ENCODE results near the gene NXPE2.

NXPE2 gene

DNA sequence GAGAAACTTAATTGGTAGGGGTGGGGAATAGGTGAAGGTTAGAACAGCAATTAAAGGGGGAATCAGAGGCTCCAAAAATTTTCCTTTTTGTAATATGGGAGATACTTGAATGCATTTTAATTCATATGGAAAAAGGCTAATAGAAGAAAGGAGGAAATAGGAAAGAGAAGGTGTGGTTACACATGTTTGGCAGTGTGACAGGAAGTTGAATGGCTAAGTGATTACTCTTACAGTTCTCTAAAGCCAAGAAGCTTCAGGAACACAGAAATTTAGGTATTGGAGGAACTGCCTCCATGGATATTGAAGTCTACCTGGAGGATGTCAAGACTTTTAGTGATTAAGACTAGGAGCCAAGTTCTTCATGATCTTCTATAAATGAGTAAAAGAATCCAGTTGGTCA, 6.3 kb downstream of the NXPE2 start:
- H3K36me3 ChIP-seq (ENCODE audit: insufficient read depth, low read depth, low read length) = no peaks in the 10 kb centered on the region
- no peak overlapping the region for H3K9ac ChIP-seq (ENCODE audit: low read depth, low read length)
- no peak overlapping the region for H3K4me3 ChIP-seq (ENCODE audit: low read length)
- H3K9me3 ChIP-seq (ENCODE audit: insufficient read depth, low read depth, low read length) = peaks cover 42% of the 10 kb centered on the region
- H3K27ac ChIP-seq (ENCODE audit: low read length) = no peak overlapping the region
- H3K4me1 ChIP-seq (ENCODE audit: insufficient read depth, low read length) = no peaks in the 10 kb centered on the region
- H3K27me3 ChIP-seq (ENCODE audit: insufficient read depth, low read length) = no peaks in the 10 kb centered on the region

- Histone ChIP-seq H3K4me1 (ENCODE audit: insufficient read depth, low read length) (no peaks in the 10 kb centered on the region), H3K9me3 (ENCODE audit: insufficient read depth, low read depth, low read length) (peaks cover 42% of the 10 kb centered on the region), H3K27me3 (ENCODE audit: insufficient read depth, low read length) (no peaks in the 10 kb centered on the region), H3K27ac (ENCODE audit: low read length) (no peak overlapping the region), H3K9ac (ENCODE audit: low read depth, low read length) (no peak overlapping the region), H3K4me3 (ENCODE audit: low read length) (no peak overlapping the region), H3K36me3 (ENCODE audit: insufficient read depth, low read depth, low read length) (no peaks in the 10 kb centered on the region)
These were observed 6.8 kb downstream of the NXPE2 start for GRCh38 chr11:114685097-114685496.

DNA sequence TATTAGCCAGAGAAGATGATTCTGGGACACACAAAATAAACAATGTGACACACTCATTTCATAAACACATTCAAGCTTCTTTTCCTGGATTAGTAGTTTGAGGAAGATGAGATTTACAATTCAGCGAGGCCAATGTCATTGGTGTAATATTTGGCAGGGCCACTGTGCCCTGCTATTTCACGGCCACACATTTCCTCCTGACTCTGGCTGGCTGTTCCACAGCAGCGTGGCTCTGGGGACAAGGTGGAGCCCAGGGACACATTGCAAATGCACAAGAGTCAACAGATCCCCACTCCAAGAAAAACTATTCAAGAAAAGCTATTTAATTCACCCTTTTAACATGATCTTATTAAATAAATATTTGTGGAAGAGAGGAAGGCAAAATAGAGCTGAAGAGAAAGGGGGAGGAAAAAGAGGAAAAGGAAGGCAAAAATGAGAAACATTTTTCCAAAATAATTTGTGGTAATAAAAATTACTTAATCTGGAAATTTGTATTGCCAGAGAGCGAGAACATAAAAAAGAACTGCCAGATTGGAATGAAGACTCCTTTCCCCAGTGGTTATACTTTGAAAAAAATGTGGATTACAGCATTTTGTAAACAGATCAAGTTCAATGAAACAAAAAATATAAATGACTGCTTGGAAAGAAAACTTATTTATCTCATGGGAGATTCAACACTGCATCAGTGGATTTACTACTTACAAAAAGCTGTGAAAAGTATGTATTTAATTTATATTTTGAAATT, 27.1 kb downstream of the NXPE2 start:
- Histone ChIP-seq H3K9ac (ENCODE audit: low read depth, low read length) (no peak overlapping the region), H3K27ac (ENCODE audit: low read length) (no peak overlapping the region), H3K9me3 (ENCODE audit: insufficient read depth, low read depth, low read length) (no peaks in the 10 kb centered on the region), H3K4me3 (ENCODE audit: low read length) (no peak overlapping the region), H3K27me3 (ENCODE audit: insufficient read depth, low read length) (no peaks in the 10 kb centered on the region), H3K4me1 (ENCODE audit: insufficient read depth, low read length) (no peaks in the 10 kb centered on the region), H3K36me3 (ENCODE audit: insufficient read depth, low read depth, low read length) (no peaks in the 10 kb centered on the region)

- Histone ChIP-seq H3K9ac (ENCODE audit: low read depth, low read length) (no peak overlapping the region), H3K27me3 (ENCODE audit: insufficient read depth, low read length) (no peaks in the 10 kb centered on the region), H3K9me3 (ENCODE audit: insufficient read depth, low read depth, low read length) (0 out of 2 replicates have a peak, but pooled peaks cover 3% of the 10 kb centered on the region), H3K36me3 (ENCODE audit: insufficient read depth, low read depth, low read length) (no peaks in the 10 kb centered on the region), H3K27ac (ENCODE audit: low read length) (no peak overlapping the region), H3K4me1 (ENCODE audit: insufficient read depth, low read length) (no peaks in the 10 kb centered on the region), H3K4me3 (ENCODE audit: low read length) (no peak overlapping the region)
These were observed 31.6 kb downstream of the NXPE2 start for GRCh38 chr11:114709960-114710359.

- Histone ChIP-seq H3K36me3 (ENCODE audit: insufficient read depth, low read depth, low read length) (no peaks in the 10 kb centered on the region), H3K4me1 (ENCODE audit: insufficient read depth, low read length) (no peaks in the 10 kb centered on the region), H3K27ac (ENCODE audit: low read length) (no peak overlapping the region), H3K4me3 (ENCODE audit: low read length) (no peak overlapping the region), H3K9ac (ENCODE audit: low read depth, low read length) (no peak overlapping the region), H3K9me3 (ENCODE audit: insufficient read depth, low read depth, low read length) (0 out of 2 replicates have a peak, but pooled peaks cover 3% of the 10 kb centered on the region), H3K27me3 (ENCODE audit: insufficient read depth, low read length) (no peaks in the 10 kb centered on the region)
These were observed 35.4 kb downstream of the NXPE2 start for GRCh38 chr11:114713756-114714155.

- no peak overlapping the region for H3K4me3 ChIP-seq (ENCODE audit: low read length)
- H3K36me3 ChIP-seq (ENCODE audit: insufficient read depth, low read depth, low read length) = no peaks in the 10 kb centered on the region
- H3K27me3 ChIP-seq (ENCODE audit: insufficient read depth, low read length) = no peaks in the 10 kb centered on the region
- no peak overlapping the region for H3K9ac ChIP-seq (ENCODE audit: low read depth, low read length)
- no peak overlapping the region for H3K27ac ChIP-seq (ENCODE audit: low read length)
- no peaks in the 10 kb centered on the region for H3K9me3 ChIP-seq (ENCODE audit: insufficient read depth, low read depth, low read length)
- H3K4me1 ChIP-seq (ENCODE audit: insufficient read depth, low read length) = no peaks in the 10 kb centered on the region
These were observed 41.2 kb downstream of the NXPE2 start for GRCh38 chr11:114719562-114719961.

DNA sequence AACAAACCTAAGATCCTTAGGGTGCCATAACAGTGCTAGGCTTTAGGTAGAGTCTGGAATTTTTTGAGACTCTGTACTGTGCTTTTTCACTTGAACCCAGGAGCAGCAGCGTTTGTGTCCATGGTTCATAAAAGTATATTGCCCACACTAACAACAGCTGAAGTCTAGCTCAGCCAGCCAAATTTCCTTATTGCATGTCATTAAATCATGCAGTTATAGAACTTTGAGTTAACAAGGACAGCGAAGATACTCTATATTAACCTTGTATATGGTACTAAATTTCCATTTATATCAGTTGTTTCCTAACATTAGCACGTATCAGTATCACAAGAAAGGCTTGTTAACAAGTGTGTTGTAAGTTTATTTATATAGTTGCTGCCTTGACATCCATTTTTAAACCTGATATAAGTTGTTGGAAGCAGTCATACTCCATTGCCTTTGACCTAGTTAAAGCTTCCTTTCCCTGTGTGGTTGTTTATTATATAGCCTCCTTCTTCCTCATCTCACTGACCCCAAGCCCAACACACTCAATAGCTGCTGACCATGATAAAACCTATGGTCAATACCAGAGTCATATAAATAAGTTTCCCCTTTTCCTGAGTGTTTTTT, 46.7 kb downstream of the NXPE2 start:
- H3K36me3 ChIP-seq (ENCODE audit: insufficient read depth, low read depth, low read length) = no peaks in the 10 kb centered on the region
- no peak overlapping the region for H3K4me3 ChIP-seq (ENCODE audit: low read length)
- H3K27ac ChIP-seq (ENCODE audit: low read length) = no peak overlapping the region
- H3K9me3 ChIP-seq (ENCODE audit: insufficient read depth, low read depth, low read length) = no peaks in the 10 kb centered on the region
- no peaks in the 10 kb centered on the region for H3K4me1 ChIP-seq (ENCODE audit: insufficient read depth, low read length)
- H3K27me3 ChIP-seq (ENCODE audit: insufficient read depth, low read length) = no peaks in the 10 kb centered on the region
- H3K9ac ChIP-seq (ENCODE audit: low read depth, low read length) = no peak overlapping the region

- H3K27ac ChIP-seq (ENCODE audit: low read length) = no peak overlapping the region
- no peaks in the 10 kb centered on the region for H3K27me3 ChIP-seq (ENCODE audit: insufficient read depth, low read length)
- no peaks in the 10 kb centered on the region for H3K36me3 ChIP-seq (ENCODE audit: insufficient read depth, low read depth, low read length)
- no peak overlapping the region for H3K4me3 ChIP-seq (ENCODE audit: low read length)
- H3K9me3 ChIP-seq (ENCODE audit: insufficient read depth, low read depth, low read length) = no peaks in the 10 kb centered on the region
- no peak overlapping the region for H3K9ac ChIP-seq (ENCODE audit: low read depth, low read length)
- no peaks in the 10 kb centered on the region for H3K4me1 ChIP-seq (ENCODE audit: insufficient read depth, low read length)
These were observed 47.3 kb downstream of the NXPE2 start for GRCh38 chr11:114725623-114726022.

- H3K27ac ChIP-seq (ENCODE audit: low read length) = no peak overlapping the region
- H3K9ac ChIP-seq (ENCODE audit: low read depth, low read length) = no peak overlapping the region
- no peaks in the 10 kb centered on the region for H3K36me3 ChIP-seq (ENCODE audit: insufficient read depth, low read depth, low read length)
- H3K4me3 ChIP-seq (ENCODE audit: low read length) = no peak overlapping the region
- H3K4me1 ChIP-seq (ENCODE audit: insufficient read depth, low read length) = no peaks in the 10 kb centered on the region
- H3K27me3 ChIP-seq (ENCODE audit: insufficient read depth, low read length) = no peaks in the 10 kb centered on the region
- H3K9me3 ChIP-seq (ENCODE audit: insufficient read depth, low read depth, low read length) = no peaks in the 10 kb centered on the region
These were observed 58.5 kb downstream of the NXPE2 start for GRCh38 chr11:114736806-114737205.

DNA sequence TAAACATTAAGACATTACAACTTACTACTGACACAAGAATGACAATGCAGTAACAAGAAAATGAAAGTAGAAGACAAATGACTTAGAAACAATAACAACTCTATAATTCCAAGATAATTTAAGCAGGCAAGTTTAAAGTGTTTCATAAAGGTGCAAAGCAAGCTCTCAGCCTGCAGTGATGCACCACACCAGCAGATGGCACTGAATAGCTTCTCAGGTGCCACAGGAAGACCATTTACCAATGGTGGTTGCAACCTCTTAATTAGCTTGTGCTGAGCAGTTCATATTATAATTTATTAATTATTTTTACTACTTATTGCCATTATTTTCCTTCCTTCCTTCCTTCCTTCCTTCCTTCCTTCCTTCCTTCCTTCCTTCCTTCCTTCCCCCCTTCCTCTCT, 60.6 kb downstream of the NXPE2 start:
- Histone ChIP-seq H3K9ac (ENCODE audit: low read depth, low read length) (no peak overlapping the region), H3K27ac (ENCODE audit: low read length) (no peak overlapping the region), H3K4me1 (ENCODE audit: insufficient read depth, low read length) (no peaks in the 10 kb centered on the region), H3K36me3 (ENCODE audit: insufficient read depth, low read depth, low read length) (no peaks in the 10 kb centered on the region), H3K9me3 (ENCODE audit: insufficient read depth, low read depth, low read length) (no peaks in the 10 kb centered on the region), H3K4me3 (ENCODE audit: low read length) (no peak overlapping the region), H3K27me3 (ENCODE audit: insufficient read depth, low read length) (no peaks in the 10 kb centered on the region)

- Histone ChIP-seq H3K27ac (ENCODE audit: low read length) (no peak overlapping the region), H3K36me3 (ENCODE audit: insufficient read depth, low read depth, low read length) (no peaks in the 10 kb centered on the region), H3K27me3 (ENCODE audit: insufficient read depth, low read length) (no peaks in the 10 kb centered on the region; the same call in 1 of the 2 replicates), H3K9ac (ENCODE audit: low read depth, low read length) (no peak overlapping the region), H3K4me1 (ENCODE audit: insufficient read depth, low read length) (no peaks in the 10 kb centered on the region), H3K4me3 (ENCODE audit: low read length) (no peak overlapping the region), H3K9me3 (ENCODE audit: insufficient read depth, low read depth, low read length) (no peaks in the 10 kb centered on the region)
These were observed 66.9 kb downstream of the NXPE2 start for GRCh38 chr11:114745150-114745671.

DNA sequence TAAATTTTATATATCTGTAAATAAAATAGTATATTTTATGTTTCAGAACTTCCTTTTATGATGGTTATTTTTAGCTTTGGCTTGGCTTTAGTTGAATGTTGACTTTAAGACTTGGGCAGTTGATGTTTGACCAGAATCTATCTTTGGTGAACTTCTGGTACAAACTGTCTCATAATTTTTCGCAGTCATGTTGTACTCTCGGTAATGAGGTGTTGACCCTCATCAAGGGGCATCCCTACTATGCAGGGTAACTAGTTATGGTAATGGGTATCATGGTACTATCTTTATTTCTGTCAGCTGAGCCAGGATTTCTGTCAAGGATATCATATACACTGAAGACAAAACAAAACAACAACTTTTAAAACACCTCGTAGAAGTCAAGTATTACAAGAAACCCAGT, 67.7 kb downstream of the NXPE2 start:
- Histone ChIP-seq H3K4me3 (ENCODE audit: low read length) (no peak overlapping the region), H3K27me3 (ENCODE audit: insufficient read depth, low read length) (no peaks in the 10 kb centered on the region; the same call in 1 of the 2 replicates), H3K27ac (ENCODE audit: low read length) (no peak overlapping the region), H3K9ac (ENCODE audit: low read depth, low read length) (no peak overlapping the region), H3K4me1 (ENCODE audit: insufficient read depth, low read length) (no peaks in the 10 kb centered on the region), H3K36me3 (ENCODE audit: insufficient read depth, low read depth, low read length) (no peaks in the 10 kb centered on the region), H3K9me3 (ENCODE audit: insufficient read depth, low read depth, low read length) (no peaks in the 10 kb centered on the region)
